ENCODE measurements around the gene SEC24A.

GRCh38 chr5:134651531-134651930 lies 2.9 kb downstream of the SEC24A start:
- no peak for TF ChIP-seq CTCF (IDR thresholded peaks at IDR 0.05; ENCODE audit: low read length)
- TF ChIP-seq EZH2 (IDR thresholded peaks at IDR 0.05; ENCODE audit: borderline replicate concordance, low read length): no peak
